Nephron progenitor cell (in vitro differentiated cells): ENCODE measurements around the gene BBLN.
A peak's percentile ranks its signal among the peaks of the same experiment; 100 is the strongest.

Source experiments
- DNase-seq: peaks from one replicate; pipeline ENCODE4 v3.0.0; 2021
- H3K27ac Mint-ChIP-seq: 2 replicates; pipeline ENCODE4 v1.8.0; 2021; ENCODE audit warnings: mild to moderate bottlenecking, moderate library complexity, mixed read lengths
- H3K27me3 Mint-ChIP-seq: 2 replicates; pipeline ENCODE4 v1.8.0; 2021; ENCODE audit warnings: mild to moderate bottlenecking, low read depth, mixed read lengths; ENCODE audit not compliant: poor library complexity
- H3K36me3 Mint-ChIP-seq: 2 replicates; pipeline ENCODE4 v1.8.0; 2021; ENCODE audit warnings: low read depth, mixed read lengths
- H3K4me1 Mint-ChIP-seq: 2 replicates; pipeline ENCODE4 v1.8.0; 2021; ENCODE audit warnings: mixed read lengths
- H3K4me3 Mint-ChIP-seq: 2 replicates; pipeline ENCODE4 v1.8.0; 2021; ENCODE audit warnings: mild to moderate bottlenecking, moderate library complexity, mixed read lengths
- H3K9me3 Mint-ChIP-seq: 2 replicates; pipeline ENCODE4 v1.8.0; 2021; ENCODE audit warnings: mild to moderate bottlenecking, moderate library complexity, mixed read lengths
- TF ChIP-seq, protein P1 (sequence below): fragments of 200-600 bp; sonication (generic); IDR thresholded peaks from 2 replicates; pipeline ENCODE4 v1.5.0; 2021; ENCODE audit warnings: antibody characterized with exemption

Gene BBLN

DNA sequence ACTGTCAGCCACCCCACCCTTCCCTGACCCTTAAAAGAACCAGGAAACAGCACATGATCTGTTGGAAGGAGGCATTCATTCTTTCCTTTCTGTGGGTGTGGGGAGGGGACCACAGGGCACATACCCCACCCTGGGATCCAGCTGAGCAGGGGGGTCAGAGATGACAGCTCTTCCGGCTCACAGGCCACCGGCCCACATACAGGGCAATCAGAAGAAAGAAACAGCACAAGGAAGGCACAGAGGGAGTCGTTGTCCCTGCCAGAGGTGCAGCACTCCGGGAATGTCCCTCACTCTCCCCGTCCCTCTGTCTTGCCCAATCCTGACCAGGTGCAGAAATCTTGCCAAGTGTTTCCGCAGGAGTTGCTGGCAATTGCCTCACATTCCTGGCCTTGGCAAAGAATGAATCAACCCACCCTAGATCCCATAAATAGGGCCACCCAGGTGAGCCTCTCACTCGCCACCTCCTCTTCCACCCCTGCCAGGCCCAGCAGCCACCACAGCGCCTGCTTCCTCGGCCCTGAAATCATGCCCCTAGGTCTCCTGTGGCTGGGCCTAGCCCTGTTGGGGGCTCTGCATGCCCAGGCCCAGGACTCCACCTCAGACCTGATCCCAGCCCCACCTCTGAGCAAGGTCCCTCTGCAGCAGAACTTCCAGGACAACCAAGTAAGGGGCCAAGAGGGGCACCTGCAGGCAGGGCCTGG, 10.9 kb upstream of the BBLN start, which contains the start of gene LCN2:
TSS of gene LCN2 (plus strand) at position 453 of the 701 bp plus-strand sequence. CDS start at position 526, 73 bp downstream.
- TF ChIP-seq, protein P1, sequence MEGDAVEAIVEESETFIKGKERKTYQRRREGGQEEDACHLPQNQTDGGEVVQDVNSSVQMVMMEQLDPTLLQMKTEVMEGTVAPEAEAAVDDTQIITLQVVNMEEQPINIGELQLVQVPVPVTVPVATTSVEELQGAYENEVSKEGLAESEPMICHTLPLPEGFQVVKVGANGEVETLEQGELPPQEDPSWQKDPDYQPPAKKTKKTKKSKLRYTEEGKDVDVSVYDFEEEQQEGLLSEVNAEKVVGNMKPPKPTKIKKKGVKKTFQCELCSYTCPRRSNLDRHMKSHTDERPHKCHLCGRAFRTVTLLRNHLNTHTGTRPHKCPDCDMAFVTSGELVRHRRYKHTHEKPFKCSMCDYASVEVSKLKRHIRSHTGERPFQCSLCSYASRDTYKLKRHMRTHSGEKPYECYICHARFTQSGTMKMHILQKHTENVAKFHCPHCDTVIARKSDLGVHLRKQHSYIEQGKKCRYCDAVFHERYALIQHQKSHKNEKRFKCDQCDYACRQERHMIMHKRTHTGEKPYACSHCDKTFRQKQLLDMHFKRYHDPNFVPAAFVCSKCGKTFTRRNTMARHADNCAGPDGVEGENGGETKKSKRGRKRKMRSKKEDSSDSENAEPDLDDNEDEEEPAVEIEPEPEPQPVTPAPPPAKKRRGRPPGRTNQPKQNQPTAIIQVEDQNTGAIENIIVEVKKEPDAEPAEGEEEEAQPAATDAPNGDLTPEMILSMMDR = no peak
- Mint-ChIP-seq H3K36me3 (no peaks in the 10 kb centered on the region), H3K4me3 (no peak within 1 kb of the TSS), H3K4me1 (peaks cover 48% of the 10 kb centered on the region), H3K27ac (no peak within 1 kb of the TSS), H3K9me3 (no peaks in the 10 kb centered on the region), H3K27me3 (peaks cover 9% of the 10 kb centered on the region)
- no peak for DNase-seq

GRCh38 chr9:128149951-128150593, 10.0 kb upstream of the BBLN start:
- H3K4me3 Mint-ChIP-seq = no peak overlapping the region
- H3K9me3 Mint-ChIP-seq = no peaks in the 10 kb centered on the region
- TF ChIP-seq, protein P1 = no peak
- no peak overlapping the region for H3K27ac Mint-ChIP-seq
- peaks cover 9% of the 10 kb centered on the region for H3K27me3 Mint-ChIP-seq
- DNase-seq = no peak
- H3K36me3 Mint-ChIP-seq = no peaks in the 10 kb centered on the region
- peaks cover 48% of the 10 kb centered on the region for H3K4me1 Mint-ChIP-seq

DNA sequence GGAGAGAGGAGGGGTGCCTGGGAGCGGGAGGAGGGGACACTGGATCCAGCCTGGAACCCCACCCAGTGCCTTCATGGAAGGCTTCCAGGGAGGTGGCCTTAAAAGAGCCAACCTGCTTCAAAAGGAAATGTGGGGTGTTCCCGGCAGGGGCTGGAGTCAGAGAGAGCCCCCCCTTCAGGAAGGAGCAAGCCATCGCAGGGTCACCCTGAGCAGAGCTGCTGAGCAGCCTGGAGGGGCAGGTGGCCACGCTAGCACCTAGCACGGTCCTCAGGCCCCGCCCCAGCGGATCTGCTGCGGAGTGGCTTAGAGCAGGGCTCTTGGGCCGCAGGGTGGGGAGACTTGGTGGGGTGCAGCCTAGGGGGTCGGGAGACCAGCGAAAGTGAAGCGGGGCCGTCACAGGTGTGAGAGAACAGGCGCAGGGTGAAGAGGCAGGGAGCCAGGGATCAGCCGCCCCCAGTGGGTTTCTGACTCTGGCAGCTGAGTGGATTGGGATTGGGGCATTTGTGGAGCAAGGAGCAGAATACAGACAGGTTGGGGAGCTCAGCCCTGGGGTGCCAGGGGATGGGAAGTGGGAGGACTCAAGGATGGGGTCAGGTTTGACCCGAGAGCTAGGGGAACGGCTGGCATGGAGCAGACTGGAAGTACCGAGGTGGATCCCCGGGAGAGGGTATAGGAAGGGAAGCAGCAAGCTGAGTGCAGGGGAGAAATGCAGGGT, 9.3 kb upstream of the BBLN start:
- Mint-ChIP-seq H3K27ac (peak overlapping the region; percentile 86), H3K9me3 (no peaks in the 10 kb centered on the region), H3K4me1 (peaks cover 47% of the 10 kb centered on the region), H3K36me3 (no peaks in the 10 kb centered on the region), H3K27me3 (peaks cover 12% of the 10 kb centered on the region), H3K4me3 (no peak overlapping the region)
- peak; percentile 28 for DNase-seq
- TF ChIP-seq, protein P1 = peak; percentile 11

- no peak overlapping the region for H3K4me3 Mint-ChIP-seq
- peak overlapping the region; percentile 86 for H3K27ac Mint-ChIP-seq
- TF ChIP-seq, protein P1 = no peak
- no peak for DNase-seq
- peaks cover 13% of the 10 kb centered on the region for H3K27me3 Mint-ChIP-seq
- no peaks in the 10 kb centered on the region for H3K9me3 Mint-ChIP-seq
- H3K36me3 Mint-ChIP-seq = no peaks in the 10 kb centered on the region
- H3K4me1 Mint-ChIP-seq = peaks cover 46% of the 10 kb centered on the region
Observed at GRCh38 chr9:128151309-128152132, 8.5 kb upstream of the BBLN start.

GRCh38 chr9:128152133-128153059, 7.7 kb upstream of the BBLN start:
- H3K9me3 Mint-ChIP-seq = no peaks in the 10 kb centered on the region
- TF ChIP-seq, protein P1 = no peak

More at GRCh38 chr9:128152133-128153059, 7.7 kb upstream of the BBLN start:
- H3K27me3 Mint-ChIP-seq = peaks cover 13% of the 10 kb centered on the region
- no peak overlapping the region for H3K27ac Mint-ChIP-seq
- DNase-seq = no peak
- no peaks in the 10 kb centered on the region for H3K36me3 Mint-ChIP-seq
- H3K4me1 Mint-ChIP-seq = peaks cover 41% of the 10 kb centered on the region
- H3K4me3 Mint-ChIP-seq = no peak overlapping the region
